Endodermal cell (in vitro differentiated cells): ENCODE measurements around the gene KRT25. TPM values are rescaled to one million over a fixed set of nuclear protein-coding genes. Genes with fewer than 3 reads are reported as not detected.
"Not testable (repeated sequence)": the region's sequence is repeated elsewhere in the genome, so short reads cannot be mapped to it uniquely, and the experiment has no call there.

Experiments used
- DNase-seq: peaks from one replicate; pipeline ENCODE4 v3.0.0-alpha.2; 2017
- H3K27ac ChIP-seq: 2 replicates; pipeline ENCODE4 v1.5.1; 2013; ENCODE audit warnings: mild to moderate bottlenecking, low read depth, low read length, moderate library complexity
- H3K27me3 ChIP-seq: 2 replicates; pipeline ENCODE4 v1.6.1; 2013; ENCODE audit warnings: mild to moderate bottlenecking, low read length, moderate library complexity; ENCODE audit not compliant: insufficient read depth, control insufficient read depth, poor library complexity, severe bottlenecking
- H3K36me3 ChIP-seq: 2 replicates; pipeline ENCODE4 v1.7.0; 2013; ENCODE audit warnings: mild to moderate bottlenecking, low read length, moderate library complexity; ENCODE audit not compliant: control insufficient read depth, insufficient read depth
- H3K4me1 ChIP-seq: one replicate; pipeline ENCODE4 v1.7.0; 2013; ENCODE audit warnings: low read length; ENCODE audit not compliant: control insufficient read depth, insufficient read depth
- H3K4me3 ChIP-seq: 2 replicates; pipeline ENCODE4 v1.5.1; 2013; ENCODE audit warnings: mild to moderate bottlenecking, low read length, moderate library complexity
- H3K9ac ChIP-seq: 2 replicates; pipeline ENCODE4 v1.6.1; 2013; ENCODE audit warnings: mild to moderate bottlenecking, low read length, moderate library complexity; ENCODE audit not compliant: poor library complexity, severe bottlenecking; ENCODE audit errors: extremely low read depth
- H3K9me3 ChIP-seq: 2 replicates; pipeline ENCODE4 v1.6.1; 2013; ENCODE audit warnings: mild to moderate bottlenecking, low read length, moderate library complexity; ENCODE audit not compliant: control insufficient read depth
- H3K27ac Mint-ChIP-seq: 2 replicates; pipeline ENCODE4 v1.8.0; 2020; ENCODE audit warnings: mixed read lengths
- H3K27me3 Mint-ChIP-seq: 2 replicates; pipeline ENCODE4 v1.8.0; 2021; ENCODE audit warnings: mild to moderate bottlenecking, mixed read lengths; ENCODE audit not compliant: insufficient read depth
- H3K36me3 Mint-ChIP-seq: 2 replicates; pipeline ENCODE4 v1.8.0; 2020; ENCODE audit warnings: low read depth, mixed read lengths
- H3K4me1 Mint-ChIP-seq: 2 replicates; pipeline ENCODE4 v1.8.0; 2020; ENCODE audit warnings: mixed read lengths
- H3K4me3 Mint-ChIP-seq: 2 replicates; pipeline ENCODE4 v1.8.0; 2020; ENCODE audit warnings: mild to moderate bottlenecking, moderate library complexity, mixed read lengths
- H3K9me3 Mint-ChIP-seq: 2 replicates; pipeline ENCODE4 v1.8.0; 2020; ENCODE audit warnings: mild to moderate bottlenecking, mixed read lengths
- CTCF ChIP-seq: fragments of 200-600 bp; sonication (generic); conservative IDR thresholded peaks from 2 replicates; pipeline ENCODE4 v1.5.0; 2021; ENCODE audit warnings: antibody characterized with exemption, mild to moderate bottlenecking
- WGBS, 2 experiments: methylation state at CpG; one replicate each; pipeline versions ENCODE4 v1.1.5 to v1.1.7; 2013; ENCODE audit warnings: missing lambda C conversion rate in 2 of 2, mixed read lengths in 1 of 2; ENCODE audit not compliant: insufficient coverage in 1 of 2, insufficient read length in 1 of 2; 5-methylcytosine and 5-hydroxymethylcytosine counted together
- total RNA-seq, 2 donors: library from RNA; stranded (reverse); fragmentation: NEBNext Ultra II Directional in 1 of 2; extraction: Animal tissue kit (Norgen Biotek cat#: 25700) in 1 of 2; gene quantifications; 2 replicates in 1 of 2; 3 replicates in 1 of 2; pipeline ENCODE4 v1.2.1, GENCODE V29; 2021

KRT25 gene
- total RNA-seq, 2 donors from 2014 or later, result not detected

DNA sequence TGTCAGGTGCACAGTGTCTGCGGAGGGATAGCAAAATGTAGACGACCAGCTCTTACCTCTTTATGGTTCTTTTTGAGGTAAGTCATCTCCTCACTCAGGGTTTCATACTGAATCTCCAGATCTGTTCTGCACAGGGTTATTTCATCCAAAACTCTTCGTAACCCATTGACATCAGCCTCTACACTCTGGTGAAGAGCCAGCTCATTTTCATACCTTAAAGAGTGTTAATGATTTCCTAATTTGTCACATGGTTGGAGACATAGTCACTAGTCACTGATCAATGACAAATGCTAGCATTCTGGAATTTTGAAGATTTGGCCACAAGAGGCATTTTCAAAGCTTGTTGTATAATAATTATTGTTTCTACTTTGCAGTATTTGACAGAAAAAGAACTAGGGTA, 1.3 kb downstream of the KRT25 start:
- Histone ChIP-seq H3K4me1 (no peaks in the 10 kb centered on the region), H3K9me3 (peaks cover 7% of the 10 kb centered on the region), H3K27ac (no peak overlapping the region), H3K4me3 (no peak overlapping the region), H3K27me3 (no peaks in the 10 kb centered on the region), H3K9ac (no peak overlapping the region), H3K36me3 (no peaks in the 10 kb centered on the region)
- Mint-ChIP-seq H3K27ac (no peak overlapping the region), H3K4me3 (no peak overlapping the region), H3K27me3 (peaks cover 15% of the 10 kb centered on the region), H3K4me1 (no peaks in the 10 kb centered on the region), H3K36me3 (no peaks in the 10 kb centered on the region), H3K9me3 (peaks cover 8% of the 10 kb centered on the region)
- WGBS, 2 experiments, result 93% methylated on average over 3 of the region's 3 CpGs
- no peak for DNase-seq
- no peak for TF ChIP-seq CTCF

DNA sequence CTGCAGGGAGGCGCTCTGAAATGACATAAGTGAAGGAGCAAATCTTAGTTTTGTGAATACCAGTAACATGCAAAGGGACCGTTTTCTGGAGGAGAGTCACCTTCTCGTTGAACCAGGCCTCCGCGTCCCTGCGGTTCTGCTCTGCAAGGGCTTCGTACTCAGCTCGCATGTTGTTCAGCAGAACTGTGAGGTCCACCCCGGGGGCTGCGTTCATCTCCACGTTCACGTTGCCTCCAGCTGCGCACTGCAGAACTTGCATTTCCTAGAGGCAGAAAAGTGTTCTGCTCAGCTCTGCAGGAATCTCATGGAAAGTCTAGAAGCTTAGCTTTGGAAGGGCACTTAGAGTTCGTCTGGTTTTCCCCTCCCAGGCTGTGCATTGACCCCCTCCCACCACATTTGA, 4.1 kb downstream of the KRT25 start:
- no peaks in the 10 kb centered on the region for H3K4me1 Mint-ChIP-seq
- no peak overlapping the region for H3K27ac Mint-ChIP-seq
- WGBS, 2 experiments, result 92 to 95% methylated on average over 8 to 14 of the region's 14 CpGs
- Histone ChIP-seq H3K27me3 (no peaks in the 10 kb centered on the region), H3K4me1 (no peaks in the 10 kb centered on the region), H3K9ac (no peak overlapping the region), H3K27ac (no peak overlapping the region), H3K4me3 (no peak overlapping the region), H3K9me3 (peaks cover 4% of the 10 kb centered on the region), H3K36me3 (no peaks in the 10 kb centered on the region)
- DNase-seq, result no peak
- TF ChIP-seq CTCF, result no peak
- H3K27me3 Mint-ChIP-seq, result peaks cover 8% of the 10 kb centered on the region
- no peak overlapping the region for H3K4me3 Mint-ChIP-seq
- H3K36me3 Mint-ChIP-seq, result no peaks in the 10 kb centered on the region
- peaks cover 7% of the 10 kb centered on the region for H3K9me3 Mint-ChIP-seq

GRCh38 chr17:40750391-40750790, 4.7 kb downstream of the KRT25 start:
- H3K4me1 Mint-ChIP-seq, result peaks cover 2% of the 10 kb centered on the region
- no peak overlapping the region for H3K27ac Mint-ChIP-seq
- Histone ChIP-seq H3K9me3 (peaks cover 4% of the 10 kb centered on the region), H3K27me3 (no peaks in the 10 kb centered on the region), H3K4me1 (no peaks in the 10 kb centered on the region), H3K27ac (no peak overlapping the region), H3K9ac (no peak overlapping the region), H3K36me3 (no peaks in the 10 kb centered on the region), H3K4me3 (no peak overlapping the region)
- peaks cover 7% of the 10 kb centered on the region for H3K9me3 Mint-ChIP-seq
- DNase-seq, result no peak
- H3K4me3 Mint-ChIP-seq, result no peak overlapping the region
- peaks cover 6% of the 10 kb centered on the region for H3K27me3 Mint-ChIP-seq
- no peaks in the 10 kb centered on the region for H3K36me3 Mint-ChIP-seq
- 93% methylated on average over 6 of the region's 6 CpGs; no CpG with 5 or more reads in 1 of the 2 experiments for WGBS, 2 experiments
- no peak for TF ChIP-seq CTCF

DNA sequence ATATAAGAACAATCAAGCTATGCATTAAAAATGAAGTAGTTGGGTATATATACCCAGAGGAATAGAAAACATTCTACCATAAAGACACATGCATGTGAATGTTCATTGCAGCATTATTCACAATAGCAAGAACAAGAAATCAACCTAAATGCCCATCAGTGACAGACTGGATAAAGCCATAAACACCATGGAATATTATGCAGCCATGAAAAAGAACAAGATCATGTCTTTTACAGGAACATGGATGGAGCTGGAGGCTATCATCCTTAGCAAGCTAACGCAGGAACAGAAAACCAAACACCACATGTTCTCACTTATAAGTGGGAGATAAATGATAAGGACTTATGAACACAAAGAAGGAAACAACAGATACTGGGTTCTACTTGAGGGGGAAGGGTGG, 6.5 kb downstream of the KRT25 start:
- not testable (repeated sequence) for H3K4me3 Mint-ChIP-seq

More for the DNA sequence above, 6.5 kb downstream of the KRT25 start:
- H3K4me3 ChIP-seq, H3K36me3 Mint-ChIP-seq, H3K9ac ChIP-seq, H3K27ac Mint-ChIP-seq, H3K27ac ChIP-seq, H3K4me1 ChIP-seq, H3K36me3 ChIP-seq, H3K27me3 Mint-ChIP-seq, H3K9me3 ChIP-seq, DNase-seq, H3K27me3 ChIP-seq, H3K4me1 Mint-ChIP-seq: not testable (repeated sequence)
- peaks cover 12% of the 10 kb centered on the region for H3K9me3 Mint-ChIP-seq
- WGBS, 2 experiments, result no CpG with 5 or more reads among the region's 1 CpG
